Hepatocyte (in vitro differentiated cells): ENCODE data around the gene RASGRF2. TPM values are rescaled to one million over a fixed set of nuclear protein-coding genes. Genes with fewer than 3 reads are reported as not detected.

Experiments used
- DNase-seq: peaks from one replicate; pipeline ENCODE4 v3.0.0-alpha.2; 2016; ENCODE audit warnings: low spot score
- H2AFZ ChIP-seq: fragments of 200-600 bp; sonication (generic); 2 replicates; pipeline ENCODE4 v1.6.0; 2016; ENCODE audit warnings: antibody characterized with exemption, mild to moderate bottlenecking
- H3K27ac ChIP-seq: fragments of 200-600 bp; sonication (generic); 2 replicates; pipeline ENCODE4 v1.5.1; 2016; ENCODE audit warnings: mild to moderate bottlenecking
- H3K27me3 ChIP-seq: fragments of 200-600 bp; sonication (generic); 2 replicates; pipeline ENCODE4 v1.6.1; 2016
- H3K36me3 ChIP-seq: fragments of 200-600 bp; sonication (generic); replicated peaks from 2 replicates; pipeline ENCODE4 v1.5.1; 2016; ENCODE audit warnings: low read depth; ENCODE audit not compliant: insufficient read depth
- H3K4me1 ChIP-seq: fragments of 200-600 bp; sonication (generic); 2 replicates; pipeline ENCODE4 v1.5.1; 2016; ENCODE audit warnings: mild to moderate bottlenecking, moderate library complexity; ENCODE audit not compliant: insufficient read depth
- H3K4me2 ChIP-seq: fragments of 200-600 bp; sonication (generic); 2 replicates; pipeline ENCODE4 v1.6.0; 2016
- H3K4me3 ChIP-seq: fragments of 200-600 bp; sonication (generic); 2 replicates; pipeline ENCODE4 v1.5.1; 2016; ENCODE audit warnings: mild to moderate bottlenecking
- H3K79me2 ChIP-seq: fragments of 200-600 bp; sonication (generic); 2 replicates; pipeline ENCODE4 v1.6.0; 2017; ENCODE audit warnings: mild to moderate bottlenecking
- H3K9me2 ChIP-seq: fragments of 200-600 bp; sonication (generic); replicated peaks from 2 replicates; pipeline ENCODE4 v1.6.0; 2017; ENCODE audit warnings: mild to moderate bottlenecking; ENCODE audit not compliant: insufficient read depth
- H3K9me3 ChIP-seq: fragments of 200-600 bp; sonication (generic); 2 replicates; pipeline ENCODE4 v1.5.1; 2016; ENCODE audit warnings: low read depth, mild to moderate bottlenecking
- H4K20me1 ChIP-seq: fragments of 200-600 bp; sonication (generic); 2 replicates; pipeline ENCODE4 v1.6.0; 2016; ENCODE audit warnings: mild to moderate bottlenecking; ENCODE audit not compliant: insufficient read depth, poor library complexity, severe bottlenecking
- EZH2 ChIP-seq: fragments of 200-600 bp; sonication (generic); IDR thresholded peaks from 2 replicates; pipeline ENCODE4 v1.6.1; 2016; ENCODE audit warnings: antibody characterized with exemption, mild to moderate bottlenecking, borderline replicate concordance
- EZH2phosphoT487 ChIP-seq: fragments of 200-600 bp; sonication (generic); IDR thresholded peaks from one replicate; pipeline ENCODE4 v1.6.1; 2018; ENCODE audit warnings: antibody characterized with exemption, mild to moderate bottlenecking, low read depth, moderate library complexity; ENCODE audit not compliant: unreplicated experiment, severe bottlenecking
- WGBS: methylation state at CpG from one replicate; pipeline ENCODE4 v1.1.6; 2016; ENCODE audit warnings: low lambda C conversion rate; ENCODE audit errors: missing lambda C conversion rate; 5-methylcytosine and 5-hydroxymethylcytosine counted together
- polyA plus RNA-seq: library from polyadenylated mRNA; unstranded; fragments of >200 nt; fragmentation: Nextera tagmentation; extraction: Ambion mirVana; gene quantifications from 2 replicates; pipeline ENCODE4 v1.2.1, GENCODE V29; 2016
- total RNA-seq: library from RNA; depleted of rRNA; stranded (reverse); fragments of >200 nt; gene quantifications from 2 replicates; pipeline ENCODE4 v1.2.3, GENCODE V29; 2014
- TF ChIP-seq, protein P1 (sequence below): fragments of 200-600 bp; sonication (generic); IDR thresholded peaks from 2 replicates; pipeline ENCODE4 v1.5.1; 2016; ENCODE audit warnings: antibody characterized with exemption, mild to moderate bottlenecking; ENCODE audit not compliant: poor library complexity

RASGRF2 gene
- total and polyA plus RNA-seq, 2 experiments from 2014 or later, result 2.0 to 3.3 TPM

GRCh38 chr5:80995908-80996307 lies 35.7 kb downstream of the RASGRF2 start:
- Histone ChIP-seq H3K9me2 (no peaks in the 10 kb centered on the region), H3K4me3 (no peak overlapping the region), H3K27me3 (no peaks in the 10 kb centered on the region), H3K9me3 (no peaks in the 10 kb centered on the region), H3K4me1 (no peaks in the 10 kb centered on the region), H3K79me2 (no peaks in the 10 kb centered on the region), H3K27ac (no peak overlapping the region), H2AFZ (no peak overlapping the region), H4K20me1 (no peaks in the 10 kb centered on the region), H3K36me3 (no peaks in the 10 kb centered on the region), H3K4me2 (no peak overlapping the region)
- 87% methylated on average over 2 of the region's 2 CpGs for WGBS
- TF ChIP-seq EZH2 (no peak), EZH2phosphoT487 (no peak)
- TF ChIP-seq, protein P1, sequence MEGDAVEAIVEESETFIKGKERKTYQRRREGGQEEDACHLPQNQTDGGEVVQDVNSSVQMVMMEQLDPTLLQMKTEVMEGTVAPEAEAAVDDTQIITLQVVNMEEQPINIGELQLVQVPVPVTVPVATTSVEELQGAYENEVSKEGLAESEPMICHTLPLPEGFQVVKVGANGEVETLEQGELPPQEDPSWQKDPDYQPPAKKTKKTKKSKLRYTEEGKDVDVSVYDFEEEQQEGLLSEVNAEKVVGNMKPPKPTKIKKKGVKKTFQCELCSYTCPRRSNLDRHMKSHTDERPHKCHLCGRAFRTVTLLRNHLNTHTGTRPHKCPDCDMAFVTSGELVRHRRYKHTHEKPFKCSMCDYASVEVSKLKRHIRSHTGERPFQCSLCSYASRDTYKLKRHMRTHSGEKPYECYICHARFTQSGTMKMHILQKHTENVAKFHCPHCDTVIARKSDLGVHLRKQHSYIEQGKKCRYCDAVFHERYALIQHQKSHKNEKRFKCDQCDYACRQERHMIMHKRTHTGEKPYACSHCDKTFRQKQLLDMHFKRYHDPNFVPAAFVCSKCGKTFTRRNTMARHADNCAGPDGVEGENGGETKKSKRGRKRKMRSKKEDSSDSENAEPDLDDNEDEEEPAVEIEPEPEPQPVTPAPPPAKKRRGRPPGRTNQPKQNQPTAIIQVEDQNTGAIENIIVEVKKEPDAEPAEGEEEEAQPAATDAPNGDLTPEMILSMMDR, result no peak
- no peak for DNase-seq

GRCh38 chr5:80998590-80998979 lies 38.4 kb downstream of the RASGRF2 start:
- Histone ChIP-seq H3K9me3 (no peaks in the 10 kb centered on the region), H3K27ac (no peak overlapping the region), H3K36me3 (no peaks in the 10 kb centered on the region), H3K79me2 (no peaks in the 10 kb centered on the region), H2AFZ (no peak overlapping the region), H3K4me3 (no peak overlapping the region), H3K4me2 (no peak overlapping the region), H3K4me1 (no peaks in the 10 kb centered on the region), H3K9me2 (no peaks in the 10 kb centered on the region), H4K20me1 (no peaks in the 10 kb centered on the region), H3K27me3 (no peaks in the 10 kb centered on the region)
- TF ChIP-seq EZH2 (no peak), EZH2phosphoT487 (no peak)
- TF ChIP-seq, protein P1, result no peak
- WGBS, result 90% methylated on average over 5 of the region's 5 CpGs
- no peak for DNase-seq

- no peak for TF ChIP-seq EZH2
- TF ChIP-seq EZH2phosphoT487, result no peak
- TF ChIP-seq, protein P1, result no peak
- H3K9me2 ChIP-seq, result no peaks in the 10 kb centered on the region
Observed at GRCh38 chr5:81003811-81004386, 43.7 kb downstream of the RASGRF2 start.

DNA sequence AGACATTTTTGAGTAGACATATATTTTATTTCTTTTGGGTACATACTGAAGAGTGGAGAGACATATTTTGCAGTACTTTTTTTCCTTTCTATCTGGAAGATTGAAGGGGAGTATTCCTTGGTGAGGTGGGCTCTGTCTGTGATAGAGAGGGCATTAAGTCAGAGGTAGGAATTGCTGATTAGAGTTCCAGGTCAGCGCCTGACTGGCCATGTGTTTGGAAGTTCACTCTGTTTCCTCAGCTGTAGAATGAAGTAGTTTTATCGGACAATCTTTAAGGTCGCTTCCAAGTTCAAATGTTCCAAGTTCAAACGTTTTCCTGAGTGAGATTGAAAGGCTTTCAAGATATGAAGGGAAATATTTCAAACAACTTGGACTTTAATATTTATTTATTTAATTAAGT lies 45.5 kb downstream of the RASGRF2 start:
- Histone ChIP-seq H3K4me1 (no peaks in the 10 kb centered on the region), H3K9me3 (no peaks in the 10 kb centered on the region), H4K20me1 (no peaks in the 10 kb centered on the region), H3K4me3 (no peak overlapping the region), H3K27ac (no peak overlapping the region), H3K79me2 (no peaks in the 10 kb centered on the region), H2AFZ (no peak overlapping the region), H3K4me2 (no peak overlapping the region), H3K36me3 (no peaks in the 10 kb centered on the region), H3K27me3 (no peaks in the 10 kb centered on the region), H3K9me2 (no peaks in the 10 kb centered on the region)
- WGBS, result 91% methylated on average over 4 of the region's 4 CpGs
- DNase-seq, result no peak
- TF ChIP-seq, protein P1, result no peak
- no peak for TF ChIP-seq EZH2phosphoT487
- TF ChIP-seq EZH2, result no peak

More at GRCh38 chr5:81003811-81004386, 43.7 kb downstream of the RASGRF2 start:
- Histone ChIP-seq H2AFZ (no peak overlapping the region), H3K4me3 (no peak overlapping the region), H3K36me3 (no peaks in the 10 kb centered on the region), H3K4me2 (no peak overlapping the region), H3K79me2 (no peaks in the 10 kb centered on the region), H3K9me3 (no peaks in the 10 kb centered on the region), H4K20me1 (no peaks in the 10 kb centered on the region), H3K27ac (no peak overlapping the region), H3K27me3 (no peaks in the 10 kb centered on the region), H3K4me1 (no peaks in the 10 kb centered on the region)
- no peak for DNase-seq
- 72% methylated on average over 4 of the region's 4 CpGs for WGBS
